ENCODE measurements around the gene NRN1.

The NRN1 gene

DNA sequence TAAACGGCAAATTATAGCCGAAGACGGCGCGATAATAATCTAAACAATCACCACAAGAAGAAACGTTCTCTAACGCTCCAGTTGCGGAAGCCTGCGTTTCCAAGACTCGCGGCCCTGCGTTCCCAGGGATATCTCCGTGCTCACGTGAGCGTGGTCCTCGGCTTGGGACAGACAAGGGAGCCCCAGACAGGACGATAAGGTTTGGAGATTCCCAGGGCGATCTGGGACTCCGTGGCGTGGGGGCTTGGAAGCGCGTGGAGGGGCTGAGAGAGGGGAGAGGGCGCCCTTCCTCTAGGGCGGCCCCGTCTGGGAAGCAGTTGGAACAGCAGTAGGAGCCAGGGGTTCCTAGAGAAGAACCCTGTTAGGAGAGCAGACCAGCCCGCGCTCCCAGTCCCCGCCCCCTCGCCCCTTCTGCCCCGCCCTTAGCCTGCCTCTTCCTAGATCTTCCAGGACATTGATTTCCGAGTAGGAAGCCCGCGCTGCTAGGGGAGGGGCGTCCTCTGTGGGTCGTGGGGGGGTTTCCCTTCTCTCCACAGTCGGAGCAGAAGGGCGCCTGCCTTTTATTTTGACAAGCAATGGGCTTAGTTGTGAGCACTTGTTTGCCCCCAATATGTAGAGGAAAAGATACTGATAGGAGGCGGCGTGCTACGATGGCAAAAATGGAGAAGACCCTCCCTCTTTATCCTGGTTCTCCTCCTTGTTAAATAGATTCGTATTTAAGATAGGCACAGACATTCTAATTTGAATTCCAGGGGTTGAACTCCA, 10.6 kb downstream of the NRN1 start:
- TF ChIP-seq, protein P1, sequence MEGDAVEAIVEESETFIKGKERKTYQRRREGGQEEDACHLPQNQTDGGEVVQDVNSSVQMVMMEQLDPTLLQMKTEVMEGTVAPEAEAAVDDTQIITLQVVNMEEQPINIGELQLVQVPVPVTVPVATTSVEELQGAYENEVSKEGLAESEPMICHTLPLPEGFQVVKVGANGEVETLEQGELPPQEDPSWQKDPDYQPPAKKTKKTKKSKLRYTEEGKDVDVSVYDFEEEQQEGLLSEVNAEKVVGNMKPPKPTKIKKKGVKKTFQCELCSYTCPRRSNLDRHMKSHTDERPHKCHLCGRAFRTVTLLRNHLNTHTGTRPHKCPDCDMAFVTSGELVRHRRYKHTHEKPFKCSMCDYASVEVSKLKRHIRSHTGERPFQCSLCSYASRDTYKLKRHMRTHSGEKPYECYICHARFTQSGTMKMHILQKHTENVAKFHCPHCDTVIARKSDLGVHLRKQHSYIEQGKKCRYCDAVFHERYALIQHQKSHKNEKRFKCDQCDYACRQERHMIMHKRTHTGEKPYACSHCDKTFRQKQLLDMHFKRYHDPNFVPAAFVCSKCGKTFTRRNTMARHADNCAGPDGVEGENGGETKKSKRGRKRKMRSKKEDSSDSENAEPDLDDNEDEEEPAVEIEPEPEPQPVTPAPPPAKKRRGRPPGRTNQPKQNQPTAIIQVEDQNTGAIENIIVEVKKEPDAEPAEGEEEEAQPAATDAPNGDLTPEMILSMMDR (conservative IDR thresholded peaks at IDR 0.05; ENCODE audit: low read depth, low read length), result peak; percentile 39
- H3K4me3 ChIP-seq (ENCODE audit: low read length), result peak overlapping the region; percentile 55
- no peak for DNase-seq (ENCODE audit: low read depth)

DNA sequence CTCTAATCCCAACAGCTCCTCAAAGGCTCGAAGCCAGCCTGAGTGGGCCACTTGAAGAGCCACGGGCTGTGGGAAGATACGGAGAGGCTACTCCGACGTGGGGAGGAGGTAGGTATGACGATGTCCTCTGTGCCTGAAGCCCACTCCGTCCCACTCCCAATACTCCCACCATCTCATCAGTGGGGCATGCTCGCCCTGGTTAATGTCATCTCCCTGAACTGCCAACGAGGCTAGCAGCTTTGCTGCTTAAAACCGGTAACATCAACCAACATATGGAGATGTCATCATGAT, 11.1 kb downstream of the NRN1 start:
- H3K4me3 ChIP-seq (ENCODE audit: low read length), result no peak overlapping the region
- TF ChIP-seq, protein P1 (conservative IDR thresholded peaks at IDR 0.05; ENCODE audit: low read depth, low read length), result no peak
- no peak for DNase-seq (ENCODE audit: low read depth)

DNA sequence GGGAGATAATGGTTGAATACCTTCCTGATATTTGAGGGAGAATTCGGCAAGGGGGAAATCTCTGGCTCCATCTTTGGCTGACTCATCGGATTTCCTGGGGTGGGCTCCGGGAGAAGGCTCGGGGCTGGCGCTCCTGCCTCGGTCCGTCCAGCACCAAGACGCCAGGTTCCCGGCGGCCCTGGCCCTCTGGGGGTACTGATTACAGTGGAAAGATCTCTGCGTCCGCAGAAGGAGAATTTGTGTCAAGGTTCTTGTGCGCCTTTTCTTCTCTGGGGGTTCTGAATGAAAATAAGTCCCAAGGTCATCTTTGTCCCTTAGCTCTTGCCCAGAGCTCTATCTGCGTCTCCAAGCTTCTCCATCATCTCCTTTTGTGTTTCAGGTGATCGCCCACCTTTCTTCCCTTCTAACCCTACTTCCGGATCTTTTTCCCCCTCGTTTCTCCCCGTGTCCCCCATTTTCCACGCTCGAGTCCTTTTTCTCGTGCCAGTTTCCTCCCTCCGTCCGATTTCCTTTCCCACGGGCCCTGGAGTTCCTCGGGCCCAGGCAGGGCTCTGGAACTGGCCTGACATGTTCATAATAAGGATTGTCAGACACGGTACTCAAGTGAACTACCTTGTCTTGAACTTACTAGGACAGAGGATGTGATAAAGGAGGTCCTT, 11.6 kb downstream of the NRN1 start:
- DNase-seq (ENCODE audit: low read depth), result no peak
- no peak overlapping the region for H3K4me3 ChIP-seq (ENCODE audit: low read length)
- TF ChIP-seq, protein P1 (conservative IDR thresholded peaks at IDR 0.05; ENCODE audit: low read depth, low read length), result no peak

DNA sequence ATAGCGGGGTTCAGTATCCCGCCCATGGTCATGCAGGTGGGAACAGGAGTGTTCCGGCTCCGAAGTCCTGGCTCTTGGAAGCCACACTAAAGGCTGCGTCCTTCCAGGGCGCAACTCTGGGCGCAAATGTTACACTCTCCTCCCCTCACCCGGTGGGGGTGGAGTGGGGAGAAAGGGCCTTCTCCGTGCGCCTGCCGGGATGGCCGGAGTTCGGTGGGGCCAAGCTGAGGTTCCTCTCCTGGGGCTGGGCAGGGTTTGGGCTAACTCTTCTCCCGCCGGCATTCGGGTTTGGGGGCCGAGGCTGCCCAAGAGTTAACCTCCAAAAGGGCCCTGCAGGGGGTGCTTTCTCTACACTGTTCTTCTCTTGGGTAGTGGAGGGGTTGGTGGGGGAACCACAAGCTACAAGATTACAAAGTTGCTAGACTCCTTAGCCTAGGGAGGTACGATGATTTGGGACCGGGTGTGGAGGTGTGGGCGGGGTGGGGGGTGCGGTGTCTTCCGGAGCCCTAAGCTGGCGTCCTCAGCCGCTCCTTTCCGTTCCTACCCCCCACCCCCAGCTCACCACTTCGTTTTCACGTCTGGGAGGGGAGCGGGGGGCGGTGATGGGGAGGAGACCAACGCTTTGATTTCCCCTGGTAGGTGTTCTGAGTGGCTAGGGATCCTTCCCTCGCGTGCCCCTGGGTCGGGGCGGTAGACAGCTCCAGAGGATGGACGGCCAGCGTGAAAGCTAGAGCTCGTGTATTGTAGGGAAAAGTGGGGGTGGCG, 12.3 kb downstream of the NRN1 start:
- TF ChIP-seq, protein P1 (conservative IDR thresholded peaks at IDR 0.05; ENCODE audit: low read depth, low read length), result no peak
- H3K4me3 ChIP-seq (ENCODE audit: low read length), result no peak overlapping the region
- no peak for DNase-seq (ENCODE audit: low read depth)

DNA sequence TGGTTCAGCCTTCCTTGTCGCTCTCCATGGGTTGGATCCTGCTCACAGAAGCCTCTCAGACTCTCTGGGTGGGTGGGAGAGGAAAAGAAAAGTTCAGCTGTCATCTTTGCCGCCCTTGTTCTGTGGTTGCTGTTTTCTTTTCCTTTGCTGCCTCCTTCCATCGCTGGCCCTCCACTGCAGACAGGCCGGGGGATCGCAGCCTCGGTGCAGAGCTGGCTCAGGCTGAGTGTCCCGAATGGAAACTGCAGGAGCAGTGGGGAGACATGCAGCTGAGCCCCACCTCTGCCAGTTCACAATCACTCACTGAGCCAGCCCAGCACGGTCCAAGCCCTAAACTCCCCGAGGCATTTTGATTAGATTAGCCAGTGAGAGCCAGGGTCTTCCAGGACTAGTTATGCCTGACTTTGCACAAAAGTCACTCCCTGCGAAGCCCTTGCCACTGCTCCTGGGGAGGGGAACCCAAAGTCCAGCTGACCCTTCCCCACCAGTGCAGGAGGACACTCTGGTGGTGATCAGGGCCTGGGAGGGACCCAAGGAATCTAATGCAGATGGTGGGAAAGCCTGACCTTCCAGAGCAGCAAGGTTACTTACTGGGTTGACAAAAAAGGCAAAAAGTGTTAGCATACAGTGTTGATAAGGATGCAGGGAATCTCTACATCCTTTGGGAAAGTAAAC, 14.0 kb downstream of the NRN1 start:
- no peak for DNase-seq (ENCODE audit: low read depth)
- TF ChIP-seq, protein P1 (conservative IDR thresholded peaks at IDR 0.05; ENCODE audit: low read depth, low read length), result no peak
- no peak overlapping the region for H3K4me3 ChIP-seq (ENCODE audit: low read length)

DNA sequence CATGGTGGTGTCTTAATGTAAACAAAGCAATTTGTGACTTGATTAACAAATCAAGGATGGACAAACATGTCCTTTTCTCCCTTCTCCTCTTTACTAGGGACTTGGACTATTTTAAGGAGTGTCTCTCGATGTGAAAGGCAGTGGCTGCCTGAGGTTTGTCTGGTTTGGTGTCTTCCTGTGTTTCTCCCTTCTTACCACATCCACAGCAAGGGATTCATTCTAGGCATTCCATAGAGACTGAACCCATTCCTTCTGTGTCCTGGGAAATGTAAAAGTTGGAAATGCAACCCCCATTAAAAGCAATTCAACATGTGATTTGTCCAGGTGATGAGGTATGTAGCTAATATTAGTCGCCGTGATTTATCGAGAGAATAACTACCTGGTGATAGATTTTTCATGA, 15.9 kb downstream of the NRN1 start:
- TF ChIP-seq, protein P1 (conservative IDR thresholded peaks at IDR 0.05; ENCODE audit: low read depth, low read length), result no peak
- no peak overlapping the region for H3K4me3 ChIP-seq (ENCODE audit: low read length)
- no peak for DNase-seq (ENCODE audit: low read depth)

Measured in retinal pigment epithelial cell (primary cell).